ENCODE data around the gene DLG2. TPM values are rescaled to one million over a fixed set of nuclear protein-coding genes. Genes with fewer than 3 reads are reported as not detected.

DLG2 gene
- total RNA-seq, 2 experiments from 2014 or later: 1.7 to 2.1 TPM

GRCh38 chr11:85551881-85552280 lies 75.3 kb downstream of the DLG2 start:
- ATAC-seq (no peak), DNase-seq (no peak)
- intact Hi-C loops (cut with DNase I, micrococcal nuclease): no loop called here
- Mint-ChIP-seq H3K36me3 (ENCODE audit: low read depth) (no peaks in the 10 kb centered on the region), H3K27ac (no peak overlapping the region), H3K4me1 (no peaks in the 10 kb centered on the region), H3K27me3 (no peaks in the 10 kb centered on the region), H3K4me3 (no peak overlapping the region), H3K9me3 (ENCODE audit: low read depth) (peaks cover 5% of the 10 kb centered on the region)
- ChIA-PET CTCF (no interaction called here), POLR2A (no interaction called here)

- DNase-seq (no peak), ATAC-seq (no peak)
- H3K4me3 Mint-ChIP-seq: no peak overlapping the region
- no peak overlapping the region for H3K27ac Mint-ChIP-seq
- H3K4me1 Mint-ChIP-seq: no peaks in the 10 kb centered on the region
- H3K27me3 Mint-ChIP-seq: no peaks in the 10 kb centered on the region
- H3K36me3 Mint-ChIP-seq (ENCODE audit: low read depth): peaks cover 7% of the 10 kb centered on the region
- H3K9me3 Mint-ChIP-seq (ENCODE audit: low read depth): peaks cover 10% of the 10 kb centered on the region
- POLR2A ChIA-PET: no interaction called here
- CTCF ChIA-PET: no interaction called here
- intact Hi-C loops (cut with DNase I, micrococcal nuclease): no loop called here
Measured at GRCh38 chr11:85541683-85542082, 85.5 kb downstream of the DLG2 start.

- intact Hi-C loops (cut with DNase I, micrococcal nuclease): no loop called here
- Mint-ChIP-seq H3K27me3 (no peaks in the 10 kb centered on the region), H3K36me3 (ENCODE audit: low read depth) (peaks cover 7% of the 10 kb centered on the region), H3K27ac (no peak overlapping the region), H3K4me3 (no peak overlapping the region), H3K9me3 (ENCODE audit: low read depth) (peaks cover 5% of the 10 kb centered on the region), H3K4me1 (no peaks in the 10 kb centered on the region)
- POLR2A ChIA-PET: no interaction called here
- DNase-seq (no peak), ATAC-seq (no peak)
- CTCF ChIA-PET: no interaction called here
Measured at GRCh38 chr11:85540635-85541205, 86.4 kb downstream of the DLG2 start.

- Mint-ChIP-seq H3K27ac (no peak overlapping the region), H3K4me3 (no peak overlapping the region), H3K27me3 (no peaks in the 10 kb centered on the region), H3K9me3 (ENCODE audit: low read depth) (peaks cover 5% of the 10 kb centered on the region), H3K36me3 (ENCODE audit: low read depth) (peaks cover 7% of the 10 kb centered on the region), H3K4me1 (no peaks in the 10 kb centered on the region)
- ChIA-PET POLR2A (no interaction called here), CTCF (no interaction called here)
- DNase-seq: no peak
- intact Hi-C loops (cut with DNase I, micrococcal nuclease): no loop called here
- ATAC-seq: no peak
Measured at GRCh38 chr11:85540181-85540580, 87.0 kb downstream of the DLG2 start.

- peaks cover 10% of the 10 kb centered on the region for H3K36me3 Mint-ChIP-seq (ENCODE audit: low read depth)
- no peaks in the 10 kb centered on the region for H3K4me1 Mint-ChIP-seq
- intact Hi-C loops (cut with DNase I, micrococcal nuclease): no loop called here
- H3K4me3 Mint-ChIP-seq: no peak overlapping the region
- H3K27me3 Mint-ChIP-seq: no peaks in the 10 kb centered on the region
- ATAC-seq (no peak), DNase-seq (no peak)
- no peak overlapping the region for H3K27ac Mint-ChIP-seq
- H3K9me3 Mint-ChIP-seq (ENCODE audit: low read depth): peaks cover 8% of the 10 kb centered on the region
- CTCF ChIA-PET: interaction anchor here (0.7 kb wide), 1 partner anchor 25 kb away, joined by 3 read pairs; no protein-coding TSS in a partner anchor
- POLR2A ChIA-PET: no interaction called here
Measured at GRCh38 chr11:85539740-85540139, 87.4 kb downstream of the DLG2 start.

GRCh38 chr11:85539029-85539689 lies 88.0 kb downstream of the DLG2 start:
- H3K9me3 Mint-ChIP-seq (ENCODE audit: low read depth): peaks cover 10% of the 10 kb centered on the region
- H3K4me3 Mint-ChIP-seq: no peak overlapping the region
- no peak for ATAC-seq
- H3K27ac Mint-ChIP-seq: no peak overlapping the region
- DNase-seq: no peak
- intact Hi-C loops (cut with DNase I, micrococcal nuclease): no loop called here
- CTCF ChIA-PET: interaction anchor here (0.7 kb wide), 1 partner anchor 26 kb away, joined by 3 read pairs; no protein-coding TSS in a partner anchor
- no peaks in the 10 kb centered on the region for H3K27me3 Mint-ChIP-seq
- H3K36me3 Mint-ChIP-seq (ENCODE audit: low read depth): peaks cover 10% of the 10 kb centered on the region
- POLR2A ChIA-PET: no interaction called here
- no peaks in the 10 kb centered on the region for H3K4me1 Mint-ChIP-seq

- H3K4me3 Mint-ChIP-seq: no peak overlapping the region
Measured at GRCh38 chr11:85536438-85536837, 90.7 kb downstream of the DLG2 start.

GRCh38 chr11:85534806-85535205 lies 92.3 kb downstream of the DLG2 start:
- POLR2A ChIA-PET: no interaction called here
- ATAC-seq (no peak), DNase-seq (no peak)
- CTCF ChIA-PET: no interaction called here
- peaks cover 10% of the 10 kb centered on the region for H3K9me3 Mint-ChIP-seq (ENCODE audit: low read depth)
- no peak overlapping the region for H3K4me3 Mint-ChIP-seq
- intact Hi-C loops (cut with DNase I, micrococcal nuclease): no loop called here
- H3K27ac Mint-ChIP-seq: no peak overlapping the region
- no peaks in the 10 kb centered on the region for H3K4me1 Mint-ChIP-seq
- H3K36me3 Mint-ChIP-seq (ENCODE audit: low read depth): peaks cover 10% of the 10 kb centered on the region
- no peaks in the 10 kb centered on the region for H3K27me3 Mint-ChIP-seq

More at GRCh38 chr11:85536438-85536837, 90.7 kb downstream of the DLG2 start:
- ATAC-seq: no peak
- ChIA-PET CTCF (no interaction called here), POLR2A (no interaction called here)
- H3K4me1 Mint-ChIP-seq: no peaks in the 10 kb centered on the region
- no peak for DNase-seq
- peaks cover 10% of the 10 kb centered on the region for H3K36me3 Mint-ChIP-seq (ENCODE audit: low read depth)
- H3K27me3 Mint-ChIP-seq: no peaks in the 10 kb centered on the region
- intact Hi-C loops (cut with DNase I, micrococcal nuclease): no loop called here
- H3K27ac Mint-ChIP-seq: no peak overlapping the region
- H3K9me3 Mint-ChIP-seq (ENCODE audit: low read depth): peaks cover 10% of the 10 kb centered on the region

GRCh38 chr11:85531191-85531897 lies 95.8 kb downstream of the DLG2 start:
- Mint-ChIP-seq H3K9me3 (ENCODE audit: low read depth) (peaks cover 9% of the 10 kb centered on the region), H3K36me3 (ENCODE audit: low read depth) (peaks cover 3% of the 10 kb centered on the region), H3K4me3 (no peak overlapping the region), H3K27ac (no peak overlapping the region), H3K4me1 (no peaks in the 10 kb centered on the region), H3K27me3 (no peaks in the 10 kb centered on the region)
- intact Hi-C loops (cut with DNase I, micrococcal nuclease): no loop called here
- ATAC-seq: no peak
- POLR2A ChIA-PET: no interaction called here
- CTCF ChIA-PET: no interaction called here
- no peak for DNase-seq

GRCh38 chr11:85530634-85531033 lies 96.5 kb downstream of the DLG2 start:
- ATAC-seq (no peak), DNase-seq (no peak)
- ChIA-PET POLR2A (no interaction called here), CTCF (no interaction called here)
- intact Hi-C loops (cut with DNase I, micrococcal nuclease): no loop called here
- no peak overlapping the region for H3K27ac Mint-ChIP-seq
- peaks cover 9% of the 10 kb centered on the region for H3K9me3 Mint-ChIP-seq (ENCODE audit: low read depth)
- H3K36me3 Mint-ChIP-seq (ENCODE audit: low read depth): peaks cover 3% of the 10 kb centered on the region
- no peaks in the 10 kb centered on the region for H3K4me1 Mint-ChIP-seq
- H3K27me3 Mint-ChIP-seq: no peaks in the 10 kb centered on the region
- H3K4me3 Mint-ChIP-seq: no peak overlapping the region

- ATAC-seq (no peak), DNase-seq (no peak)
- Mint-ChIP-seq H3K27ac (no peak overlapping the region), H3K4me1 (no peaks in the 10 kb centered on the region), H3K9me3 (ENCODE audit: low read depth) (peaks cover 15% of the 10 kb centered on the region), H3K36me3 (ENCODE audit: low read depth) (peaks cover 2% of the 10 kb centered on the region), H3K4me3 (no peak overlapping the region), H3K27me3 (no peaks in the 10 kb centered on the region)
- POLR2A ChIA-PET: no interaction called here
- intact Hi-C loops (cut with DNase I, micrococcal nuclease): no loop called here
- CTCF ChIA-PET: no interaction called here
Measured at GRCh38 chr11:85526564-85526963, 100.6 kb downstream of the DLG2 start.

- Mint-ChIP-seq H3K4me3 (no peak overlapping the region), H3K36me3 (ENCODE audit: low read depth) (peaks cover 2% of the 10 kb centered on the region), H3K9me3 (ENCODE audit: low read depth) (peaks cover 16% of the 10 kb centered on the region), H3K27ac (no peak overlapping the region), H3K27me3 (no peaks in the 10 kb centered on the region), H3K4me1 (no peaks in the 10 kb centered on the region)
- intact Hi-C loops (cut with DNase I, micrococcal nuclease): no loop called here
- ChIA-PET POLR2A (no interaction called here), CTCF (no interaction called here)
- DNase-seq (no peak), ATAC-seq (no peak)
Measured at GRCh38 chr11:85525686-85526085, 101.5 kb downstream of the DLG2 start.
